ENCODE results near the gene TRIM33.
"Not testable (repeated sequence)": the region's sequence is repeated elsewhere in the genome, so short reads cannot be mapped to it uniquely, and the experiment has no call there.

TRIM33 gene

GRCh38 chr1:114428083-114428754, 82.8 kb downstream of the TRIM33 start:
- TF ChIP-seq, protein P1, sequence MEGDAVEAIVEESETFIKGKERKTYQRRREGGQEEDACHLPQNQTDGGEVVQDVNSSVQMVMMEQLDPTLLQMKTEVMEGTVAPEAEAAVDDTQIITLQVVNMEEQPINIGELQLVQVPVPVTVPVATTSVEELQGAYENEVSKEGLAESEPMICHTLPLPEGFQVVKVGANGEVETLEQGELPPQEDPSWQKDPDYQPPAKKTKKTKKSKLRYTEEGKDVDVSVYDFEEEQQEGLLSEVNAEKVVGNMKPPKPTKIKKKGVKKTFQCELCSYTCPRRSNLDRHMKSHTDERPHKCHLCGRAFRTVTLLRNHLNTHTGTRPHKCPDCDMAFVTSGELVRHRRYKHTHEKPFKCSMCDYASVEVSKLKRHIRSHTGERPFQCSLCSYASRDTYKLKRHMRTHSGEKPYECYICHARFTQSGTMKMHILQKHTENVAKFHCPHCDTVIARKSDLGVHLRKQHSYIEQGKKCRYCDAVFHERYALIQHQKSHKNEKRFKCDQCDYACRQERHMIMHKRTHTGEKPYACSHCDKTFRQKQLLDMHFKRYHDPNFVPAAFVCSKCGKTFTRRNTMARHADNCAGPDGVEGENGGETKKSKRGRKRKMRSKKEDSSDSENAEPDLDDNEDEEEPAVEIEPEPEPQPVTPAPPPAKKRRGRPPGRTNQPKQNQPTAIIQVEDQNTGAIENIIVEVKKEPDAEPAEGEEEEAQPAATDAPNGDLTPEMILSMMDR (conservative IDR thresholded peaks at IDR 0.05; ENCODE audit: low read depth) = peak; percentile 36
- DNase-seq (ENCODE audit: low spot score) = no peak
- ChIA-PET CTCF (interaction anchor here (0.5 to 1.4 kb wide), 12 partner anchors 12 to 644 kb away, joined by 3 to 8 read pairs (median 4); partner anchors contain the start of gene TRIM33), POLR2A (ENCODE audit: low non-redundant PET) (no interaction called here)
- H3K27ac ChIP-seq = no peak overlapping the region

GRCh38 chr1:114427612-114428011, 83.4 kb downstream of the TRIM33 start:
- TF ChIP-seq, protein P1 (conservative IDR thresholded peaks at IDR 0.05; ENCODE audit: low read depth) = no peak
- no peak overlapping the region for H3K27ac ChIP-seq
- ChIA-PET POLR2A (ENCODE audit: low non-redundant PET) (no interaction called here), CTCF (interaction anchor here (0.7 to 1.4 kb wide), 7 partner anchors 12 to 614 kb away, joined by 3 to 8 read pairs (median 4); partner anchors contain the start of gene TRIM33)
- DNase-seq (ENCODE audit: low spot score) = no peak

DNA sequence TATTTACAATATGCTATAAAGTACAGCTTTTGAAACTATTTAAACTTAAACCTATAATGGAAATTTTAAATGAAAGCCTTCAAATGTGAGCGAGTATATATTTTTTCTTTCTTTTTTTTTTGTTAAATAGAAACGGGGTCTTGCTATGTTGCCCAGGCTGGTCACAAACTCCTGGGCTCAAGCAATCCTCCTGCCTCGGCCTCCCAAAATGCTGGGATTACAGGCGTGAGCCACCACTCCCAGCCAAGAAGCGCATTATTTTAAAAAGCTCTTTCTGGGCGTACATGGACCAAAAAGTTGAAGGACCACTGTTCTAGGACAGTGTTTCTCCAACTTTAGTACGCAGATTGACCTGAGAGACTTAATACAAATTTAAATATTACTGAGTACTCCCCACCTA, 87.5 kb downstream of the TRIM33 start:
- ChIA-PET POLR2A (ENCODE audit: low non-redundant PET) (no interaction called here), CTCF (interaction anchor here (1.0 kb wide), 1 partner anchor 13 kb away, joined by 3 read pairs; no protein-coding TSS in a partner anchor)
- H3K27ac ChIP-seq = no peak overlapping the region
- TF ChIP-seq, protein P1 (conservative IDR thresholded peaks at IDR 0.05; ENCODE audit: low read depth) = no peak
- no peak for DNase-seq (ENCODE audit: low spot score)

- DNase-seq (ENCODE audit: low spot score); POLR2A ChIA-PET (ENCODE audit: low non-redundant PET); H3K27ac ChIP-seq; CTCF ChIA-PET: not testable (repeated sequence)
Measured at GRCh38 chr1:114418948-114419347, 92.1 kb downstream of the TRIM33 start.

- ChIA-PET POLR2A (ENCODE audit: low non-redundant PET) (no interaction called here), CTCF (interaction anchor here (0.6 to 0.7 kb wide), 2 partner anchors 1301 to 1715 kb away, joined by 3 to 5 read pairs; no protein-coding TSS in a partner anchor)
- TF ChIP-seq, protein P1 (conservative IDR thresholded peaks at IDR 0.05; ENCODE audit: low read depth) = no peak
- H3K27ac ChIP-seq = no peak overlapping the region
- DNase-seq (ENCODE audit: low spot score) = no peak
Measured at GRCh38 chr1:114397601-114398000, 113.4 kb downstream of the TRIM33 start.

GRCh38 chr1:114395863-114396262, 115.1 kb downstream of the TRIM33 start:
- ChIA-PET POLR2A (ENCODE audit: low non-redundant PET) (no interaction called here), CTCF (no interaction called here)
- DNase-seq (ENCODE audit: low spot score) = no peak
- TF ChIP-seq, protein P1 (conservative IDR thresholded peaks at IDR 0.05; ENCODE audit: low read depth) = no peak
- H3K27ac ChIP-seq = no peak overlapping the region

DNA sequence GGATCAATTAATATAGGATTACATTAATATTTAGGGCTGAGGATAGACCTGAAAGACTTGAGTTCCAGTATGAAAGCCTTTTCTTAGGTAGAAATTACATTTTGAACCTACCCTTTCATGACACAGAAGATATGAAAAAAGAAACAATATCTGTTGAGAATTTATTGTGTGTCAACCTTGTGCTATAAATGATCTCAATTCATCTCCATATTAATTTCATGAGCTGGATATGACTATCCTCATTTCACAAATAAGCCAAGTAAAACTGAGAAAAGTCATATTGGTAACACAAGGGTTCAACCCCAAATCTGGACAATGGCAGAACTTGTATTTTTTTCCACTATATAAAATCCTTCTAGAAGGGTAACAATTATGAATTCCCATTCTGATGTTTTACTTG, 120.0 kb downstream of the TRIM33 start:
- ChIA-PET POLR2A (ENCODE audit: low non-redundant PET) (no interaction called here), CTCF (interaction anchor here (0.6 to 1.6 kb wide), 2 partner anchors 14 to 35 kb away, joined by 3 to 5 read pairs; no protein-coding TSS in a partner anchor)

More for the DNA sequence above, 120.0 kb downstream of the TRIM33 start:
- H3K27ac ChIP-seq = no peak overlapping the region
- DNase-seq (ENCODE audit: low spot score) = no peak
- TF ChIP-seq, protein P1 (conservative IDR thresholded peaks at IDR 0.05; ENCODE audit: low read depth) = no peak
